Suprapubic skin (tissue), 4 donors: ENCODE measurements around the gene ZDHHC11B. TPM values are rescaled to one million over a fixed set of nuclear protein-coding genes. Genes with fewer than 3 reads are reported as not detected.
"Not testable (repeated sequence)": the region's sequence is repeated elsewhere in the genome, so short reads cannot be mapped to it uniquely, and the experiment has no call there.

ENCODE experiments used
- DNase-seq, 2 donors: peaks; one replicate each; pipeline ENCODE4 v3.0.0-alpha.2; 2019; ENCODE audit warnings: low spot score in 2 of 2
- H3K27ac ChIP-seq: fragments of 200-600 bp; sonication (generic); one replicate; pipeline ENCODE4 v1.5.1; 2019
- H3K27me3 ChIP-seq: fragments of 200-600 bp; sonication (generic); one replicate; pipeline ENCODE4 v1.5.1; 2019
- H3K36me3 ChIP-seq: fragments of 200-600 bp; sonication (generic); one replicate; pipeline ENCODE4 v1.5.1; 2019
- H3K4me1 ChIP-seq: fragments of 200-600 bp; sonication (generic); one replicate; pipeline ENCODE4 v1.5.1; 2019
- H3K4me3 ChIP-seq: fragments of 200-600 bp; sonication (generic); one replicate; pipeline ENCODE4 v1.5.1; 2019; ENCODE audit warnings: mild to moderate bottlenecking
- H3K9me3 ChIP-seq: fragments of 200-600 bp; sonication (generic); one replicate; pipeline ENCODE4 v1.5.1; 2019
- POLR2A ChIP-seq, 2 donors: fragments of 450-650 bp; IDR thresholded peaks; one replicate each; pipeline ENCODE4 v1.6.1; 2017; ENCODE audit warnings: antibody characterized with exemption in 2 of 2, mild to moderate bottlenecking in 2 of 2, moderate library complexity in 2 of 2
- POLR2AphosphoS5 ChIP-seq, 3 donors: sonication (generic); formaldehyde crosslinking; IDR thresholded peaks; one replicate each; pipeline ENCODE4 v1.6.1; 2017; ENCODE audit warnings: antibody characterized with exemption in 3 of 3
- WGBS: methylation state at CpG from one replicate; pipeline ENCODE4 v1.1.5; 2018; 5-methylcytosine and 5-hydroxymethylcytosine counted together
- total RNA-seq, 4 donors: library from RNA; depleted of rRNA; stranded (reverse); fragments of >200 nt; gene quantifications; one replicate each; pipeline ENCODE4 v1.1.0, GENCODE V29; 2016
- TF ChIP-seq, protein P1 (sequence below), 2 donors: fragments of 200-600 bp in 1 of 2; fragments of 450-650 bp in 1 of 2; sonication (generic) in 1 of 2; IDR thresholded peaks; one replicate each; pipeline ENCODE4 v1.5.1; 2016 to 2019; ENCODE audit warnings: antibody characterized with exemption in 2 of 2, mild to moderate bottlenecking in 1 of 2, moderate library complexity in 1 of 2

ZDHHC11B gene
- total RNA-seq, 4 donors from 2014 or later: 9.3 to 35.2 (median 19.4) TPM

DNA sequence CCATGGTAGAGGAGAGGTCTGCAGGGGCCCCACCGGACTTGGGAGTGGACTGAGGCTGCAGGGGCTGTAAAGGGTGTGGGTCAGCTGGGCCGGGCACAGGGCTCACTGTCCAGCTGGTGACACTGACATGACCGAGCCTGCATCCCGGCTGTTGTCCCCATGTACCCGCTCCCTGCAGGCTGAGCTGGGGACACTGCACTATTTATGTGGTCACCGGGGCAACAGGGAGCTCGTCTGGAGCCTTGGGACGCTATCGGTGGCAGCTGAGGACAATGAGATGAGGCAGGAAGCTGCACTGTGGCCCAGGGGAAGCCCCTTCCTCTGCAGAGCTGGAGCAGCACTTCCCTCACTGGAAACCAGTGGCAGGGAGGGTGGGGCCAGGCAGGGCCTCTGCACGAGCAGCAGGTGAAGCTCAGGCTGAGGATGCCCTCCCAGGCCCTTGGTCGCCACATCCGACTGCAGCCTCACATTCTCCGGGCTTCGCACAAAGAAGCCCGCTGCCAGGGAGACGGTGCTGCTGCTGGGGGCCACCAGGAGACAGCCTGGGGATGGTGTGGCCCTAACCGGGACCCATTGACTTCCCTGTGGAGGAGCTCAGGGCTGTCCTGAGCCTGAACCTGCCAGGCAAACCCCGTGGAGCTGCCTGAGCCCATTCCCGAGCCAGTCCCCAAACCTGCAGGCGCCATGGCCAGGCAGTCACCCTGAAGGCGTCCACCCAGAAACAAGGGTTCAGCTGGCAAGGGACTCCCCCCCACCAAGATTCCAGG lies 26.4 kb downstream of the ZDHHC11B start:
- H3K27ac ChIP-seq: peak overlapping the region; percentile 40
- H3K4me1 ChIP-seq: peaks cover 36% of the 10 kb centered on the region
- TF ChIP-seq POLR2AphosphoS5 (IDR thresholded peaks at IDR 0.05) (peak in 1 of 3 donors; percentile 8), POLR2A (IDR thresholded peaks at IDR 0.05) (no peak)
- H3K36me3 ChIP-seq: no peaks in the 10 kb centered on the region
- 53% methylated on average over 20 of the region's 21 CpGs for whole genome bisulfite sequencing
- DNase-seq: peak; percentile 86 to 87
- no peaks in the 10 kb centered on the region for H3K9me3 ChIP-seq
- H3K27me3 ChIP-seq: no peaks in the 10 kb centered on the region
- no peak overlapping the region for H3K4me3 ChIP-seq

DNA sequence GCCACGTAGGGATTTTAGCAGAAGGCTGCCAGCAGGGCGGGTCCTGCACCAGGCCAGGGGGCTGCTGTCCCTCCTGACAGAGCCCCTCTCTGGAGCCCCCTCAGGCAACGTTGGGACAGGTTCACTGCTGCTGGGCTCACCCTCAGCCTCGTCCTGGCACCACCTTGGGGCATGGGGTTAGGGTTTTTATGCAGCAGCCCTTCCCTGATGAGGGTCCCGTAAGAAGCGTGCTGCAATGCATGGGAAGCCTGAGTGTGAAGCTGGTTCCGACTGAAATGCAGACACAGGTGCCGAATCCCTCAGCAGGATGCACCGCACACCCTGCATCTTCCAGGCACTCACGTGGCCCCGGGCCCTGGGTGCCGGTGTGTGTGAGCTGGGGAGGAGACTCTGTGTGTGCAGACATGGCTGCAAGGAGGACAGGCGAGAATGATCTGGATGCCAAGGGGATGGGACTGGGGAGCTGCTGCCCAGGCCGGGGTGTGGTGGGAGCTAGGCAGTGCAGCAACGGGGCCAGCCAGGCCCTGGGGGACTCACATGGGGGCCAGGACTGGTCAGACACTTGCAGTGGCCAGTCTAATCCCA lies 27.1 kb downstream of the ZDHHC11B start:
- no peaks in the 10 kb centered on the region for H3K9me3 ChIP-seq
- WGBS: 58% methylated on average over 15 of the region's 15 CpGs
- TF ChIP-seq POLR2AphosphoS5 (IDR thresholded peaks at IDR 0.05): peak in 1 of 3 donors; percentile 5
- TF ChIP-seq, protein P1, sequence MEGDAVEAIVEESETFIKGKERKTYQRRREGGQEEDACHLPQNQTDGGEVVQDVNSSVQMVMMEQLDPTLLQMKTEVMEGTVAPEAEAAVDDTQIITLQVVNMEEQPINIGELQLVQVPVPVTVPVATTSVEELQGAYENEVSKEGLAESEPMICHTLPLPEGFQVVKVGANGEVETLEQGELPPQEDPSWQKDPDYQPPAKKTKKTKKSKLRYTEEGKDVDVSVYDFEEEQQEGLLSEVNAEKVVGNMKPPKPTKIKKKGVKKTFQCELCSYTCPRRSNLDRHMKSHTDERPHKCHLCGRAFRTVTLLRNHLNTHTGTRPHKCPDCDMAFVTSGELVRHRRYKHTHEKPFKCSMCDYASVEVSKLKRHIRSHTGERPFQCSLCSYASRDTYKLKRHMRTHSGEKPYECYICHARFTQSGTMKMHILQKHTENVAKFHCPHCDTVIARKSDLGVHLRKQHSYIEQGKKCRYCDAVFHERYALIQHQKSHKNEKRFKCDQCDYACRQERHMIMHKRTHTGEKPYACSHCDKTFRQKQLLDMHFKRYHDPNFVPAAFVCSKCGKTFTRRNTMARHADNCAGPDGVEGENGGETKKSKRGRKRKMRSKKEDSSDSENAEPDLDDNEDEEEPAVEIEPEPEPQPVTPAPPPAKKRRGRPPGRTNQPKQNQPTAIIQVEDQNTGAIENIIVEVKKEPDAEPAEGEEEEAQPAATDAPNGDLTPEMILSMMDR (IDR thresholded peaks at IDR 0.05): no peak
- peaks cover 36% of the 10 kb centered on the region for H3K4me1 ChIP-seq
- H3K27ac ChIP-seq: no peak overlapping the region
- no peak overlapping the region for H3K4me3 ChIP-seq
- peak; percentile 67 to 78 for DNase-seq
- H3K36me3 ChIP-seq: no peaks in the 10 kb centered on the region
- H3K27me3 ChIP-seq: no peaks in the 10 kb centered on the region

DNA sequence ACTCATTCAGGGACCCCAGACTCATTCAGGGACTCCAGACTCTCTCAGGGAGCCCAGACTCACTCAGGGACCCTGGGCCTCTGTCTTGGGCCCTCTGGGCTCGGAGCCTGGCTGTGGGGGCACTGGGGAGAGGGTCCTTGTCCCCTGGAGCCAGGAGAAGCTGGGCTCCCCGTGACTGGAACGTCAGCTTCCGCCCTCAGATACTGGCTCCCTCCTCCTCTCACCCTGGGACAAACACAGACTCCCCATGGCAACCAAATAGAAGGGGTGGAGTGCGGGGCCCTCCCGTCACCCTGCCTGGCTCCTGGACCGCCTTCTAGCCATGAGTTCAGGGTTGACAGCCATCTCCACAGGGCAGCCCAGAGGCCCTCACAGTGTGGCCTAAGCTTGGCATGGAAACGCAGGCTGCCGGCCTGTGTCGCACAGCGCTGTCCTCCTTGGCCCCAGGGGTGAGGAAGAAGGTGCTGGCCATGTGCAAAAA lies 27.6 kb downstream of the ZDHHC11B start:
- TF ChIP-seq POLR2AphosphoS5 (IDR thresholded peaks at IDR 0.05): no peak
- TF ChIP-seq POLR2A (IDR thresholded peaks at IDR 0.05): peak in 1 of 2 donors; percentile 15
- TF ChIP-seq, protein P1 (IDR thresholded peaks at IDR 0.05): no peak
- H3K9me3 ChIP-seq: no peaks in the 10 kb centered on the region
- H3K36me3 ChIP-seq: no peaks in the 10 kb centered on the region
- peak; percentile 78 to 83 for DNase-seq
- peaks cover 36% of the 10 kb centered on the region for H3K4me1 ChIP-seq
- WGBS: 32% methylated on average over 10 of the region's 11 CpGs
- peak overlapping the region; percentile 48 for H3K27ac ChIP-seq
- no peaks in the 10 kb centered on the region for H3K27me3 ChIP-seq
- H3K4me3 ChIP-seq: no peak overlapping the region

DNA sequence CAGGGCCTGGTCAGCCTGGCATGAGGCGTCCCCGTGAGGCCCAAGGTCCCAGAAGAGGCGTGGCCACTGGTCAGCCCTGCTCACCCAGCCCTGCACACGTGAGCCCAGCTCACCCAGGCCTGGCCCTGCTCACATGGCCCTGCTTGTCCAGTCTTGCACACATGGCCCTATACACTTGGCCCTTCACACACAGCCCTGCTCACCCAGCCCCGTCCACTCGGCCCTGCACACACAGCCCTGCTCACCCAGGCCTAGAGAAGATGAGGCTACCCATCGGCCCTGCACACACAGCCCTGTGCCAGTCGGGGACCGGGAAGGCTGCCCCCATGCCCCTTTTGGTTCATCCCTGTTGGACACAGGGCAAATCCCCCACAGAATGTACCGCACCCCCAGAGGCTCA lies 28.4 kb downstream of the ZDHHC11B start:
- TF ChIP-seq POLR2A (IDR thresholded peaks at IDR 0.05): no peak
- Histone ChIP-seq H3K27me3 (no peaks in the 10 kb centered on the region), H3K9me3 (no peaks in the 10 kb centered on the region), H3K4me3 (no peak overlapping the region), H3K4me1 (peaks cover 36% of the 10 kb centered on the region), H3K27ac (no peak overlapping the region), H3K36me3 (no peaks in the 10 kb centered on the region)
- DNase-seq: peak; percentile 69 to 81
- 88% methylated on average over 10 of the region's 10 CpGs for WGBS

DNA sequence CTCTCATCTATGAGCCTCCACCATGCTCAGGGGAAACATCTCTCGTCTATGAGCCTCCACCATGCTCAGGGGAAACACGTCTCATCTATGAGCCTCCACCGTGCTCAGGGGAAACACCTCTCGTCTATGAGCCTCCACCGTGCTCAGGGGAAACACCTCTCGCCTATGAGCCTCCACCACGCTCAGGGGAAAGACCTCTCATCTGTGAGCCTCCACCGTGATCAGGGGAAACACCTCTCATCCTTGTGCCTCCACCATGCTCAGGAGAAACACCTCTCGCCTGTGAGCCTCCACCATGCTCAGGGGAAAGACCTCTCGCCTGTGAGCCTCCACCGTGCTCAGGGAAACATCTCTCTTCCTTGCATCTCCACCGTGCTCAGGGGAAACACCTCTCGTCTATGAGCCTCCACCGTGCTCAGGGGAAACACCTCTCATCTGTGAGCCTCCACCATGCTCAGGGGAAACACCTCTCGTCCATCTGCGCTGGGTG lies 30.3 kb downstream of the ZDHHC11B start:
- H3K9me3 ChIP-seq, H3K4me3 ChIP-seq, H3K27me3 ChIP-seq, H3K27ac ChIP-seq, H3K36me3 ChIP-seq: not testable (repeated sequence)
- peak in 1 of 2 donors; percentile 73 for DNase-seq
- WGBS: 65% methylated on average over 16 of the region's 16 CpGs
- peaks cover 26% of the 10 kb centered on the region for H3K4me1 ChIP-seq

DNA sequence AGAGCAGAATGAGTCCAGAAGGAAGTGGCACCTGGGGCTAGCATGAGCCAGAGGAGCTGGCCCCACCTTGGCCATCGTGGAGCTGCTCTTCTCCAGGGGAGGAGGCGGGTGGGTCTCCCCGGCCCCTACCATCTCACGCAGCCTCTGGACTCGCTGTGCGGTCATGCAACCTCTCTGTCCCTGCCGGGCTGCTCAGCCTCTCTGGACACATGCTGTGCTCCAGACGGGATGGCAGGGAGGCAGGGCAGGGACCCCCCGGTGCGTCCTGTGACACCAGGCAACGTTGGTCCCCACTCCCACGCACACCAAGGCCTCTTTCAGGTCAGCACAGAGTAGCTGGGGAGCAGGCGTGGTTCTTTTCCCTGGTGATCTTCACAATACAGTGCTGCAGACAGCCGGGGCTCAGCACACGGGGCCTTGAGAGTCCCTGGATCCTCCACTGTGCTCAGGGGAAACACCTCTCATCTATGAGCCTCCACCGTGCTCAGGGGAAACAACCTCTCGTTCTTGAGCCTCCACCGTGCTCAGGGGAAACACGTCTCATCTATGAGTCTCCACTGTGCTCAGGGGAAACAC lies 30.9 kb downstream of the ZDHHC11B start:
- H3K36me3 ChIP-seq, H3K9me3 ChIP-seq, H3K27me3 ChIP-seq, H3K27ac ChIP-seq, H3K4me3 ChIP-seq: not testable (repeated sequence)
- peaks cover 21% of the 10 kb centered on the region for H3K4me1 ChIP-seq
- peak in 1 of 2 donors; percentile 31 for DNase-seq
- WGBS: 88% methylated on average over 9 of the region's 19 CpGs

DNA sequence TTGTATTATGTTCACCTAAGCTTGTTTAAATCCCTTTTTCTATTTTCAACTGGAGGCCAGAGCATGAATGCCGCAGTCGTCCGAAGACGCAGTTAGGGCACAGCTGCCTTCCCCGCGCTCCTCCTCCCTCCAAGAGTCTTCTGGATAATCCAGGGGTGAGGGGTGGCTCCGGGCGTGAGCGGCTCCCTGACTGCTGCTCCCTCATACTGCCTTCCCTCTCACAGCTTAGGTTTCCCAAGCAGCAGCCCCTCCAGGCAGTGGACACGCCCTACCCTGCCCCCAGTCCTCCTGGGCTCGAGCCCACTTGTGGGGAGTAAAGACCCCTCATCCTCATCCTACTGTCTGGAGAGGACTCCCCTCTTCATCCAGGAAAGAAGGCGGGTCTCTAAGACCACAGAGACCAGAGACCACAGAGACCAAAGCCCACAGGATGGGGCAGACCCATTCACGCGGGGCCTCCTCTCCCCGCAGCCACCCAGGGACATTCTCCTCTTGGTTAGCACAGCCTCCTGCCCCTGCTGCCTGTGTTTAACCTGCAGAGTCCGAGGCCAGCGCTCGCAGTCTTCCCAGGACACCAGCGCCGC lies 31.9 kb downstream of the ZDHHC11B start:
- peaks cover 11% of the 10 kb centered on the region for H3K4me1 ChIP-seq
- not testable (repeated sequence) for H3K27me3 ChIP-seq, H3K4me3 ChIP-seq, H3K36me3 ChIP-seq, H3K9me3 ChIP-seq, H3K27ac ChIP-seq
- WGBS: 83% methylated on average over 14 of the region's 20 CpGs
- DNase-seq: peak in 1 of 2 donors; percentile 65

DNA sequence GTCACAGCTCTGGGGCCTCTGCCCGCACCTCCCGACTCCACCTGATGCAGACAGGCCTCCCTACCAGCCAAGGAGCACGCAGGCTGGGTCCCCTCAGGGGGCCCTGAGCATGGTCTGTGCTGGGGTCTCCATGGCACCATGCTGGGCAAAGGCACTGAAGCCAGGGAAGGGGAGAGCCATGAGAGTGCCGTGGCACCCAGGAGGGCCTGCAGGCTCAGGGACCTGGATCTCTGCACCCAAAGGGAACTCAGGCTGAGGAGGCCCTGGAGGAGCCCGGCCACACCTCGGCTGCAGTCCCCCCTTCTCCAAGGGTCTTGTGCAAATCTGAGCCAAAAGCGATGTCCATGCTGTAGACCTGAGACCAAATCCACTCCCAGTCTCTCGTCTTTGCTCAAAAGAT lies 32.5 kb downstream of the ZDHHC11B start:
- H3K9me3 ChIP-seq, H3K36me3 ChIP-seq, H3K4me1 ChIP-seq, H3K4me3 ChIP-seq, H3K27ac ChIP-seq, H3K27me3 ChIP-seq: not testable (repeated sequence)
- WGBS: 71% methylated on average over 2 of the region's 8 CpGs
- DNase-seq: peak in 1 of 2 donors; percentile 45
